GM18517 (cell line): Measurements from ENCODE around the gene CCDC201.

Source experiments
- ATAC-seq: cut with Tn5 transposase; IDR thresholded peaks from one replicate; pipeline ENCODE4 v1.9.1; 2021; ENCODE audit warnings: mild to moderate bottlenecking, moderate library complexity; ENCODE audit not compliant: unreplicated experiment

The CCDC201 gene

GRCh38 chr7:45873035-45873354 is at the start of gene CCDC201:
CCDC201 (minus strand) TSS chr7:45873082; CDS start chr7:45873007, 75 bp downstream.
- no peak for ATAC-seq

GRCh38 chr7:45921699-45922519 is 49.0 kb upstream of the CCDC201 start:
- ATAC-seq, result no peak

GRCh38 chr7:45921381-45921698 is 48.5 kb upstream of the CCDC201 start:
- ATAC-seq, result no peak

GRCh38 chr7:45920502-45921380 is 47.9 kb upstream of the CCDC201 start, which contains the start of gene IGFBP3:
IGFBP3 (minus strand) TSS chr7:45921272; CDS start chr7:45921140, 132 bp downstream.
- ATAC-seq, result no peak

- ATAC-seq, result no peak
Measured at GRCh38 chr7:45919993-45920459, 47.1 kb upstream of the CCDC201 start.

- no peak for ATAC-seq
Measured at GRCh38 chr7:45919231-45919784, 46.4 kb upstream of the CCDC201 start.

- ATAC-seq, result no peak
Measured at GRCh38 chr7:45918556-45918955, 45.7 kb upstream of the CCDC201 start.

- ATAC-seq, result peak; percentile 64
Measured at GRCh38 chr7:45917658-45918057, 44.8 kb upstream of the CCDC201 start.

GRCh38 chr7:45917064-45917463 is 44.2 kb upstream of the CCDC201 start:
- ATAC-seq, result no peak

- ATAC-seq, result no peak
Measured at GRCh38 chr7:45915606-45916005, 42.7 kb upstream of the CCDC201 start.

- no peak for ATAC-seq
Measured at GRCh38 chr7:45914911-45915310, 42.0 kb upstream of the CCDC201 start.

GRCh38 chr7:45912972-45913371 is 40.1 kb upstream of the CCDC201 start:
- ATAC-seq, result no peak

- no peak for ATAC-seq
Measured at GRCh38 chr7:45911311-45911710, 38.4 kb upstream of the CCDC201 start.

- no peak for ATAC-seq
Measured at GRCh38 chr7:45910855-45911254, 38.0 kb upstream of the CCDC201 start.

GRCh38 chr7:45909561-45909960 is 36.7 kb upstream of the CCDC201 start:
- ATAC-seq, result no peak

GRCh38 chr7:45902820-45903219 is 29.9 kb upstream of the CCDC201 start:
- no peak for ATAC-seq

- ATAC-seq, result no peak
Measured at GRCh38 chr7:45901566-45901965, 28.7 kb upstream of the CCDC201 start.

GRCh38 chr7:45898222-45898621 is 25.3 kb upstream of the CCDC201 start:
- no peak for ATAC-seq

GRCh38 chr7:45897042-45897690 is 24.3 kb upstream of the CCDC201 start:
- ATAC-seq, result no peak

GRCh38 chr7:45894665-45895062 is 21.8 kb upstream of the CCDC201 start:
- no peak for ATAC-seq

- no peak for ATAC-seq
Measured at GRCh38 chr7:45893996-45894664, 21.2 kb upstream of the CCDC201 start.
